Measurements from ENCODE around the gene SORCS2. TPM values are rescaled to one million over a fixed set of nuclear protein-coding genes. Genes with fewer than 3 reads are reported as not detected.

The SORCS2 gene
- total RNA-seq, 1 experiment from 2014 or later: 0.06 TPM

- CTCF ChIA-PET: no interaction called here
Measured at GRCh38 chr4:7491915-7492314, 299.6 kb downstream of the SORCS2 start.

DNA sequence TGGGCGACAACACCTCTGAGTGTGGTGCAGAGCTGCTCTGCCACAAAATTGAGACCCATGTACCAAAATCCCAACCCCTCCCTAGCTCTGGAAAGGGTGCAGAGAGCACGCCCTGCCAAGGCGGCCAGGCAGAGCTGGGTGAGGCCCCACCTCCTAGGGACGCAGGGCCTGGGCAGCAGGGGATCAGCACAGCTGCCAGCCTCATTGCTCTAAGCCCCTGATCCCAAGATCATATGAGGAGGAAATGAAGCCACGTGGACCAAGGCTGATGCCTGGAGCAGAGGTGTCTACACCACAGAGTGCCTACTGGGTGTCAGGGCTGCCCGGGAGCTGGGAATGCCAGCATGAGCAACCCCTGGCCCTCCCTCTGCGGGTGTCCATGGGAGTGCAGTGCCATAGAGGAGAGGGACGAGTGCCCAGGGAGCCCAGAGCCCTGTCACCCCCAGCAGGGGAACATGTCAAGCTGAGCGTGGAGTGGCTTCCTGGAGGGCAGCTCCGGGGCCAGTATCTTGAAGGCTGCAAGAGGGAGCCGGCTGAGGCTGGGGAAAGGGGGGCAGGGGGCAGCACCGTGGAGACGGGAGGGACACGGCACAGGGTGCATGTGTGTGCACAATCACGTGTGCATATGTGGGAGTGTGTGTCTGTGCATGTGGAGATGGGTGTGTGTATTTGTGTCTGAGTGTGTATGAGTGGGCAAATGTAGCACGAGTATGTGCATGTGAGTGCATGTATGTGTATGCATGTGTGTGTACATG is 306.3 kb downstream of the SORCS2 start:
- intact Hi-C loops (cut with micrococcal nuclease; ENCODE audit: unreplicated experiment): no loop called here
- CTCF ChIA-PET: no interaction called here

More at GRCh38 chr4:7491915-7492314, 299.6 kb downstream of the SORCS2 start:
- Histone ChIP-seq H3K9me3 (ENCODE audit: low read depth, low read length, poor library complexity, severe bottlenecking) (no peaks in the 10 kb centered on the region), H3K4me3 (ENCODE audit: low read depth, low read length, poor library complexity, severe bottlenecking) (no peak overlapping the region), H3K4me1 (ENCODE audit: insufficient read depth, low read length, poor library complexity, severe bottlenecking) (no peaks in the 10 kb centered on the region), H3K27ac (ENCODE audit: low read depth, low read length, poor library complexity, severe bottlenecking) (no peak overlapping the region), H3K36me3 (ENCODE audit: insufficient read depth, low read length, poor library complexity, severe bottlenecking) (no peaks in the 10 kb centered on the region), H3K27me3 (replicated peaks; ENCODE audit: insufficient read depth, low read depth, low read length, poor library complexity) (no peaks in the 10 kb centered on the region)
- no peak for DNase-seq (ENCODE audit: low spot score)
- intact Hi-C loops (cut with micrococcal nuclease; ENCODE audit: unreplicated experiment): no loop called here
- TF ChIP-seq EZH2 (IDR thresholded peaks at IDR 0.05; ENCODE audit: borderline replicate concordance, low read depth, low read length, poor library complexity, severe bottlenecking) (no peak), CTCF (conservative IDR thresholded peaks at IDR 0.05; ENCODE audit: low read depth, low read length) (no peak)
- no TSS peak for BruUV-seq (replicated peaks)
- POLR2A ChIA-PET (ENCODE audit: low non-redundant PET): no interaction called here

GRCh38 chr4:7499661-7500060 is 307.3 kb downstream of the SORCS2 start:
- no TSS peak for BruUV-seq (replicated peaks)
- TF ChIP-seq CTCF (conservative IDR thresholded peaks at IDR 0.05; ENCODE audit: low read depth, low read length) (no peak), EZH2 (IDR thresholded peaks at IDR 0.05; ENCODE audit: borderline replicate concordance, low read depth, low read length, poor library complexity, severe bottlenecking) (no peak)
- Histone ChIP-seq H3K4me1 (ENCODE audit: insufficient read depth, low read length, poor library complexity, severe bottlenecking) (no peaks in the 10 kb centered on the region), H3K4me3 (ENCODE audit: low read depth, low read length, poor library complexity, severe bottlenecking) (no peak overlapping the region), H3K27ac (ENCODE audit: low read depth, low read length, poor library complexity, severe bottlenecking) (no peak overlapping the region), H3K9me3 (ENCODE audit: low read depth, low read length, poor library complexity, severe bottlenecking) (no peaks in the 10 kb centered on the region), H3K36me3 (ENCODE audit: insufficient read depth, low read length, poor library complexity, severe bottlenecking) (no peaks in the 10 kb centered on the region), H3K27me3 (replicated peaks; ENCODE audit: insufficient read depth, low read depth, low read length, poor library complexity) (no peaks in the 10 kb centered on the region)
- POLR2A ChIA-PET (ENCODE audit: low non-redundant PET): no interaction called here
- no peak for DNase-seq (ENCODE audit: low spot score)
- CTCF ChIA-PET: no interaction called here
- intact Hi-C loops (cut with micrococcal nuclease; ENCODE audit: unreplicated experiment): no loop called here

More for the DNA sequence above, 306.3 kb downstream of the SORCS2 start:
- Histone ChIP-seq H3K4me1 (ENCODE audit: insufficient read depth, low read length, poor library complexity, severe bottlenecking) (no peaks in the 10 kb centered on the region), H3K27ac (ENCODE audit: low read depth, low read length, poor library complexity, severe bottlenecking) (no peak overlapping the region), H3K36me3 (ENCODE audit: insufficient read depth, low read length, poor library complexity, severe bottlenecking) (no peaks in the 10 kb centered on the region), H3K9me3 (ENCODE audit: low read depth, low read length, poor library complexity, severe bottlenecking) (no peaks in the 10 kb centered on the region), H3K4me3 (ENCODE audit: low read depth, low read length, poor library complexity, severe bottlenecking) (no peak overlapping the region), H3K27me3 (replicated peaks; ENCODE audit: insufficient read depth, low read depth, low read length, poor library complexity) (no peaks in the 10 kb centered on the region)
- DNase-seq (ENCODE audit: low spot score): no peak
- POLR2A ChIA-PET (ENCODE audit: low non-redundant PET): no interaction called here
- no TSS peak for BruUV-seq (replicated peaks)
- TF ChIP-seq EZH2 (IDR thresholded peaks at IDR 0.05; ENCODE audit: borderline replicate concordance, low read depth, low read length, poor library complexity, severe bottlenecking) (no peak), CTCF (conservative IDR thresholded peaks at IDR 0.05; ENCODE audit: low read depth, low read length) (no peak)

Measured in A673 (cell line).